ENCODE results near the gene C20orf202. TPM values are rescaled to one million over a fixed set of nuclear protein-coding genes. Genes with fewer than 3 reads are reported as not detected.

Gene C20orf202
- total RNA-seq, 1 experiment from 2014 or later: 0.22 TPM

GRCh38 chr20:1182106-1182505 lies 21.1 kb upstream of the C20orf202 start:
- ChIA-PET CTCF (interaction anchor here (1.5 to 1.8 kb wide), 2 partner anchors 11 to 31 kb away, joined by 3 to 5 read pairs; no protein-coding TSS in a partner anchor), POLR2A (interaction anchor here (0.6 kb wide), 1 partner anchor 33 kb away, joined by 3 read pairs; no protein-coding TSS in a partner anchor)
- no peak overlapping the region for H3K27ac Mint-ChIP-seq
- TF ChIP-seq NR2C2 (CRISPR knock-in tag; IDR thresholded peaks at IDR 0.05) (no peak), GABPB1 (CRISPR knock-in tag; IDR thresholded peaks at IDR 0.05) (no peak), ZNF671 (CRISPR knock-in tag; IDR thresholded peaks at IDR 0.05) (no peak), CREB1 (CRISPR knock-in tag; IDR thresholded peaks at IDR 0.05) (no peak), ZBTB43 (CRISPR knock-in tag; IDR thresholded peaks at IDR 0.05) (no peak), TEAD1 (CRISPR knock-in tag; IDR thresholded peaks at IDR 0.05) (no peak), ZNF416 (CRISPR knock-in tag; IDR thresholded peaks at IDR 0.05) (no peak), NFE2L1 (CRISPR knock-in tag; IDR thresholded peaks at IDR 0.05) (no peak), CBFB (CRISPR knock-in tag; IDR thresholded peaks at IDR 0.05; ENCODE audit: low read depth) (no peak), AFF4 (CRISPR knock-in tag; IDR thresholded peaks at IDR 0.05; ENCODE audit: borderline replicate concordance) (no peak), ESRRA (CRISPR knock-in tag; IDR thresholded peaks at IDR 0.05; ENCODE audit: borderline replicate concordance) (no peak), FOXK1 (CRISPR knock-in tag; IDR thresholded peaks at IDR 0.05) (no peak), CTCF (IDR thresholded peaks at IDR 0.05) (no peak), HMGA2 (CRISPR knock-in tag; IDR thresholded peaks at IDR 0.05) (no peak), NR3C1 (CRISPR knock-in tag; conservative IDR thresholded peaks at IDR 0.05; ENCODE audit: low read depth) (no peak), HMGXB4 (CRISPR knock-in tag; IDR thresholded peaks at IDR 0.05) (no peak), ZNF232 (CRISPR knock-in tag; IDR thresholded peaks at IDR 0.05) (no peak), ZNF512 (CRISPR knock-in tag; IDR thresholded peaks at IDR 0.05; ENCODE audit: borderline replicate concordance) (no peak)
- ATAC-seq (no peak), DNase-seq (ENCODE audit: low spot score) (no peak)
- H3K4me3 Mint-ChIP-seq: no peak overlapping the region
- H3K27me3 Mint-ChIP-seq (ENCODE audit: low read depth): peaks cover 28% of the 10 kb centered on the region
- H3K9me3 Mint-ChIP-seq: no peaks in the 10 kb centered on the region
- no peaks in the 10 kb centered on the region for H3K36me3 Mint-ChIP-seq
- H3K4me1 Mint-ChIP-seq: peaks cover 17% of the 10 kb centered on the region

Measured in WTC11 (cell line).